GM19397 (cell line): ENCODE results near the gene TOR3A.

Source experiments
- ATAC-seq: cut with Tn5 transposase; IDR thresholded peaks from one replicate; pipeline ENCODE4 v1.9.1; 2021; ENCODE audit warnings: mild to moderate bottlenecking, moderate library complexity; ENCODE audit not compliant: unreplicated experiment

Gene TOR3A

DNA sequence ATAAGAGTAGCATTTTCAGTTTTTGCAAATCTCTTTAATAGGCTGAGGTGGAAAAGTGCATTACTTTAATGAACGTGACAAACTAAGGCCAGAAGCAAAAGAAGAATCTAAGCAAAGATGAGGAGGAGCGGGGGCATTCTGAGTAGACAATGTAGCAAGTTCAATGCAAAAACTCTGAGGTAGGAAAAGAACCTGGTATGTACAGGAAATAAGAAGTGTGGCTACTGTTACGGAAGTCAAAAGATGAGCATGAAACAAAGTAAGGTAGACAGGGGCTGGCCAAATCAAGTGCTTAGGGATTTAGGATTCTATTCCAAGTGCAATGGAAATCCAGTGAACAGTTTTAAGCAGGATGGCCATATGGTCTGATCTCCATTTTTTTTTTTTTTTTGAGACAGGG, 63.7 kb downstream of the TOR3A start:
- ATAC-seq = no peak
